Activated CD4-positive, alpha-beta T cell treated with anti-CD3 and anti-CD28 coated beads, Interleukin-2, amount 50 U/mL, for 4 hours (primary cell): ENCODE measurements around the gene RNMT.
"Not testable (repeated sequence)": the region's sequence is repeated elsewhere in the genome, so short reads cannot be mapped to it uniquely, and the experiment has no call there.

Experiments
- DNase-seq, 2 experiments: peaks; one replicate each; pipeline ENCODE4 v3.0.0-alpha.2; 2020

Gene RNMT

GRCh38 chr18:13726232-13726971 is at the start of gene RNMT, which contains the start of gene FAM210A:
Gene RNMT (plus strand): TSS chr18:13726673. CDS start chr18:13731518, 4,845 bp downstream.
Gene FAM210A (minus strand): TSS chr18:13726558. CDS start chr18:13682077, 44,481 bp downstream.
- peak; percentile 93 for DNase-seq

GRCh38 chr18:13677350-13677749 is 49.1 kb upstream of the RNMT start:
- DNase-seq: not testable (repeated sequence)

GRCh38 chr18:13680612-13681011 is 45.9 kb upstream of the RNMT start:
- no peak for DNase-seq

DNA sequence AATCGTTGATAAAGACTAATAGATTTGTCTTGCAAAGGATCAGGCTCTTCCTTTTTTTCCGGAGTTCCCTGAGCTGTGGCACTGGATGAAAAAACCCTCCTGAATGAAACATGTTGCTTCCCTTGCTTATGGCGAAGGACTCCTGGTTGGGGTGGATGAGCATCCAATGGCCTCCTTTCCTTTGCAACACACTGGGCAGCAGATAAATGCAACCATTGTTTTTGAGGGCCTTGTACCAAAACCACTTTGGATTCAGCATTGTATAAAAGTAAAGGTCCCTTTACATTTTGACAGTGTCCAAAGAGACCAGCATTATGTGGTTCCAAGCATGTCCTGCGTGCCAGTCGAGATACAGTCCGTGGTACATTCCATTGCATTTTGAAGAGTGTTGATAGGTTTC is 44.8 kb upstream of the RNMT start:
- no peak for DNase-seq

DNA sequence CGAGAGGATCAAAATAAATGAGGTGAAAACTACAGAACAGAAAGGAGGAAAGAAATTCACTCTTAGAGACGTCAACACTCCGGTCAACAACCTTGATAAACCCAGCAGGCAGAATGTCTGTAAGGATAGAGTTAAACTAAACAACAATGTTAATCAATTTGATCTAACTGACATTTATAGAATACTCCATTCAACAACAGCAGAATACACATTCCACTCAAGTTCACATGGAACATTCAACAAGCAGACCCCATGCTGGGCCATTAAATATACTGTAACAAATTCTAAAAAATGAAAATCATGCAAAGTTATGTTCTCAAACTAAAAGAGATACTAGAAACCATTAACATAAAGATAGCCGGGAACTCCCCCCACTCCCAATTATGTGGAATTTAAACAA is 41.9 kb upstream of the RNMT start:
- no peak for DNase-seq

DNA sequence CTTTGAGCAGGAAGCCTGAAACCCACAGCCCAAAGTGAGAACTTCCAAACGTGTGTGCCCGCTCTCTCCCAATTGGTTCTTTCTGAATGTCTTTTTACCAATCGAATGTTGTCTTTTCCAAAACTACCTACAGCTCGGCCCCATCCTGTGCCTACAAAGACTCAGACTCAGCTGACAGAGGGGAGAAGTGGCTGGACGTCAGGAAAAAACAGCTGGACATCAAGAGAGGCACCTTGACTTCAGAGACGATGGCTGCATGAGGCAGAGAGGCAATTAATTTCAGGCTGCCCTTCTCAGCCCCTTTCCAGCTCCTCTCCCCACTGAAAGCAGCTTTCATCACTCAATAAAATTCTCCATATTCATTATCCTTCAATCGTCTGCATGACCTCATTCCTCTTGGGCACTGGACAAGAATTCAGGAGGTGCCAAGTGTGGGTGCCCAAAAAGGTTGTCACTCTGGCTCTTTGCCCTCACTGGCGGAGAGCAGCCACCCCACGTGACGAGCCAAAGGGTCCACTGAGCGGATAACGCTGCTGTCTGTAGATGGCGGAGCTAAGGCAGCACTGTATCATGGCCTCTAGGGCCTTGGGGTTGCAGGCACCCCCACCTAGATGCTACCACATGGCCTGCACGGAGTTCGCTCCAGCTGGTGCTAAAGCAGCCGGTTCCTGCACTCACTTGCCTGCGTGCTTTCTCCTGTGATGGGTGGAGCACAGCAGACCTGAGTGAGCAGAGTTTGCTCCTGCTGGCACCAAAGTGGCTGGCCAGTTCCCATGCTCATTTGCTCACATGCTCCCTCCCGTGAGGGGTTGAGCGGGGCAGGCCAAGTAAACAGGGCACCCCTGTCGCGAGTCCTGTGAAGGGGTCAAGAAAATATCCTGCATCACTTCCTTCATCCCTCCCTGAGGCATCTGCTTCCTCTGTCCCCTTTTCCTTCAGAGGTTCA is 38.0 kb upstream of the RNMT start:
- no peak for DNase-seq

DNA sequence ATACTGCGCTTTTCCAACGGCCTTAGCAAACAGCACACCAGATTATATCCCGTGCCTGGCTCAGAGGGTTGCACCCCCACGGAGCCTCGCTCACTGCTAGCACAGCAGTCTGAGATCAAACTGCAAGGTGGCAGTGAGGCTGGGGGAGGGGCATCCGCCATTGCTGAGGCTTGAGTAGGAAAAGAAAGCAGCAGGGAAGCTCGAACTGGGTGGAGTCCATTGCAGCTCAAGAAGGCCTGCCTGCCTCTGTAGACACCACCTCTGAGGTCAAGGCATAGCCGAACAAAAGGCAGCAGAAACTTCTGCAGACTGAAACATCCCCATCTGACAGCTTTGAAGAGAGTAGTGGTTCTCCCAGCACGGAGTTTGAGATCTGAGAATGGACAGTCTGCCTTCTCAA is 36.4 kb upstream of the RNMT start:
- DNase-seq: not testable (repeated sequence)

GRCh38 chr18:13695337-13695736 is 31.1 kb upstream of the RNMT start:
- not testable (repeated sequence) for DNase-seq

DNA sequence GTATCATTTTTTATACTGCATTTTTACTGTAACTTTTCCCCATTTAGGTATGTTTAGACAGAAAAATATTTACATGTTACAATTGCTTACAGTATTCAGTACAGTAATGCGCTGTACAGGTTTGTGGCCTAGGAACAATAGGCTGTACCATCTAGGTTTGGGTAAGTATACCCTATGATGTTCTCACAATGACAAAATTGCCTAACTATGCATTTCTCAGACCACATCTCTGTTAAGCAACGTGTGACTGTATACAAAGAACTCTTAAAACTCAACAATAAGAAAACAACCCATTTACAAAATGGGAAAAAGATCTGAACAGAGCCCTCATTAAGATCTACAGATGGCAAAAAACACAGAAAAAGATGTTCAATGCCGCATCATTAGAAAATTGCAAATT is 29.5 kb upstream of the RNMT start:
- no peak for DNase-seq

- DNase-seq: no peak
Observed at GRCh38 chr18:13700153-13700552, 26.3 kb upstream of the RNMT start.

- DNase-seq: no peak
Observed at GRCh38 chr18:13703899-13704298, 22.6 kb upstream of the RNMT start.

DNA sequence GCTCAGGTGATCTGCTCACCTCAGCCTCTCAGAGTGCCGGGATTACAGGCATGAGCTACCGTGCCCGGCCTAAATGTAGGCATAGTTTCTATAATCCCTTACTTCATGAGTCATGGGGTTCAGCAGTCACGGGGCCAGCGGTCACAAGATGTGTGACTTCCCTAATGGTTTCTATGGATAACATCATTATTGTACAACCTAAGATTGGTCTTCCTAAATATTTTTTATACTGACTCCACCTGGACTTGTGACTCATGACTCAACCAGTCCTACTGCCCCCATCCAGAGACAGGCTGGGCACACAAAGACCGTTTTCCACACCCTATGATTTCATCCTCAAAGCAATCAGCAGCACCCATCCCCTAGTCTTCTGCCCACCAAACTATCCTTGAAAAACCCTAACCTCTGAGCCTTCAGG is 16.1 kb upstream of the RNMT start:
- DNase-seq: no peak

GRCh38 chr18:13712400-13713131 is 13.9 kb upstream of the RNMT start:
- no peak for DNase-seq

DNA sequence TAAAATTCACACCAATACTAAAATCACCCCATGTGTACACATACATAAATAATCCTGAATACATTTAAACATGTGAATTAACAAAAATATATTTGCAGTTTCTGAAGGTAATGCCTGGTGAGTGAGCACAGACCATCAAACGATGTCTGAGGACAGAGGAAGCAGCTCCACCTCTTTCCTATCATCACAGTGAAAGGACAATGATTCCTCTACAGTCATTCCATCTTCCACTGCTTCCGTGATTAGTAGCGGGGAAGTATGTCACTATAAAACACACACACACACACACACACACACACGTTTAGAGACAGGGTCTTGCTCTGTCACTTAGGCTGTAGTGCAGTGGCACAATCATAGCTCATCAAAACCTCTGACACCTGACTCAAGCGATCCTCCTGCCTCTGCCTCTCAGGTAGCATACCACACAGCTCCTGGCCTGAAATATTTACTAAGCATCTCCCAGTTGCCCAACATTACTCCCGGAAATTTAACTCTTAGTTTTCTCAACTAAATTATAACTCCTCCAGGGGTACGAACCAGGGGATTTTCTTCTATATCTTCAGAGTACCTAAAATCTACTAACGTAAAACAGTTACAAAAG is 12.9 kb upstream of the RNMT start:
- DNase-seq: no peak

DNA sequence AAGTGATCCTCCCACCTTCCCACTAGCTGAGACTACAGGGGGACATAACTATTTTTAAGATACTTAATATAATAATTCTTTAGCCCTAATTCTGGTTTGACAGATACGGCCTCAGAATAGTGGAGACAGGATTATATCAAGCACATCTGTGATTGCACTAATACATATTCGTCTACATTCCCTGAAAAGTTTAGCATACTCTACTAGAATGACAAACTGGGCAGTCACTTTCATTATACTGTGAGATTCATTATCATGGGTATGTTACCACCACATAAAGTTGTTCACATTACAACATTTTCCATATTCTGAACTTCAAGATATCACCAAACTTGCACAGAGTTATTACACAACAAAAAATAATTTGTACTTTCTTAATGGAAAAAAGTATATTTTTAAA is 11.1 kb upstream of the RNMT start:
- no peak for DNase-seq

- no peak for DNase-seq
Observed at GRCh38 chr18:13716916-13717315, 9.6 kb upstream of the RNMT start.

GRCh38 chr18:13720123-13720522 is 6.3 kb upstream of the RNMT start:
- no peak for DNase-seq

- no peak for DNase-seq
Observed at GRCh38 chr18:13720847-13721246, 5.6 kb upstream of the RNMT start.

GRCh38 chr18:13725566-13726231 is 774 bp upstream of the RNMT start:
- peak; percentile 5 to 7 for DNase-seq

DNA sequence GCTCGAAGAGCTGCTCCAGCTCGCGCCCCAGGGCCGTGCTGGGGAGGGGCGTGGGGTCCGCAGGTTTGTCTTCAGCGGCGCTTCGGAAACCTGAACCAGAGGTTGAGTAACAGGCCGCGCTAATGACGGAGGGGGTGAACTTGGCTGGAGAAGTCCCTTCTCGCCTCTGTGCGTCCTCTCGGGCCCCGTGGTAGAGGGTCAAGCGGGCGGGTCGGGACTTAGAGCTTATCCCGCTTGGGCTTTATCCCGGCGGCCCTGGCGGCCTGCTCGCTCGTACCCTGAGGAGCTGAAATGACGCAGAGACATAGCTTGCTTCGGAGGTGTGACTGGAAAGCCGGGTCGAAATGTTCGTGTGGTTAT is 479 bp downstream of the RNMT start:
- DNase-seq: no peak

DNA sequence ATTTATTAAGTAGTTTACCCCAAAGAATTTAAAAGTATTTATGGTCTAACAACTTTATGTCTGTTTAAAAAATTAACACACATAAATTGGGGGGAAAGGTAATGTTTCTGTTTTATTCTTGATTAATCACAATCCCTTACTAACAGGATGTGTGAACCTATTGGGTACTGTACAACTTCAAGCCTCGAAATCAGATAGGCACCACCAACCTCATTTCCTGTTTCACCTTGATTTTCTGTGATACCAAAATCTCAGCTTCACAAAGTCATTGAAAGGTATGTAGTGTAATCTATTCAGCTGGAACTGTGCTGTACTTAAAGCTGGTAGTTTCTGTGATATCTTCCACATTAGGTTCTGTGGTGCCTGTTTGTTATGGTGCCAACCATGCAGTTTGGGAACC is 4.0 kb downstream of the RNMT start:
- DNase-seq: no peak

DNA sequence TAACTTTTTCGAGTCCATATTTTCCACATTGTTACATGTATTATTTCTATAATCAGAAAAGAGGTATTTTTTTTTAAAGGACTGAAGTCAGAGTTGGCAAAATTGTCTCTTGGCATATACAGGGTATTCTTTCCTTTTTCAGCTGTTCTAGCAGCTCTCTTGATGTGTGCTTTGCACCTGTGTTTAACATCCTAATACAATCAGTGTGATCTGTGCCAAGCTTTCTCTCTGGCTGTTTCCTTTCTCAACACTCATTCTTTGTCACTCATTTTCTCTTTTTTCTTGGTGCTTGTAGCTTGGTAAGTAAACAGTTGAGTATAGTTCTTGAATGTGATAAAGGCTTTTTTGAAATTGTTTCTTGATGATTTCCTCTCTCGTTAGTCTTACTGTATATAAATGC is 9.2 kb downstream of the RNMT start:
- DNase-seq: no peak
